HG03039 (cell line): ENCODE results near the gene ADPRHL1.
"Not testable (repeated sequence)": the region's sequence is repeated elsewhere in the genome, so short reads cannot be mapped to it uniquely, and the experiment has no call there.

Experiments used
- ATAC-seq: cut with Tn5 transposase; IDR thresholded peaks from one replicate; pipeline ENCODE4 v1.9.1; 2021; ENCODE audit warnings: mild to moderate bottlenecking, moderate library complexity; ENCODE audit not compliant: unreplicated experiment

Gene ADPRHL1

DNA sequence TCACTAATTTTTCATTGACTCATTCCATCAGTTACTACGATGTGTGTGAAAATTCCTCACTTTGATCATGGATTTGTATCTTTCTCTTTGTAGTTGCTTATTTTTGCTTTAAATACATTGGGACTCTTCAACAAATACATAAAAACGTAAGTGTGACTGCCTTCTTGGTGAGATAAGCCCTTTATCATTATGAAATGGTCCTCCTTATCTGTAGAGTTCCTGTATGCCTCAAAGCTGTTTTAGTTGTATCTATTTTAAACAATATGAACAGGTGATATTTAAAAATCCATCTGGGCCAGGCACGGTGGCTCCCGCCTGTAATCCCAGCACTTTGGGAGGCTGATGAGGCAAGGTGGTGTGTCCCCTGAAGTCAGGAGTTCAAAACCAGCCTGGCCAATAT lies 25.9 kb upstream of the ADPRHL1 start:
- ATAC-seq = no peak

DNA sequence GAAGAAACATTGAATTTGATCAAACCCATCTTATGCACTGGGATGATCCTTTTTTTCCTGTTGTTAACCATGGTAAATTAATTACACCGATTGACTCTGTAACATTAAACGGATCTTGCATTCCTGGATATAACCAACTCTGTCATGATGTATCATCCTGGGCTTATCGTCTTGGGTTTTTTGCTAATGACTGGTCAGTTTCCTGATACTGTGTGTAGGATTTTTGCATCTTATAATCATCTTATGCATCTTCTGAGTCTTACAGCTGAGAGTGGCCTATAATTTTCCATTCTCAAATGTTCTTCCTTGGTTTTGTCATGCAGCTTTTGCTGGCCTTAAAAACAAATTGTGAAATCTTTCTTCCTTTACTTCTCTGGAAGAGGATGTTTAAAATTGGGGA lies 24.4 kb upstream of the ADPRHL1 start:
- ATAC-seq = no peak

GRCh38 chr13:113476811-113477210 lies 23.5 kb upstream of the ADPRHL1 start:
- no peak for ATAC-seq

GRCh38 chr13:113475911-113476310 lies 22.6 kb upstream of the ADPRHL1 start:
- ATAC-seq = no peak

- ATAC-seq = no peak
Measured at GRCh38 chr13:113475280-113475679, 22.0 kb upstream of the ADPRHL1 start.

DNA sequence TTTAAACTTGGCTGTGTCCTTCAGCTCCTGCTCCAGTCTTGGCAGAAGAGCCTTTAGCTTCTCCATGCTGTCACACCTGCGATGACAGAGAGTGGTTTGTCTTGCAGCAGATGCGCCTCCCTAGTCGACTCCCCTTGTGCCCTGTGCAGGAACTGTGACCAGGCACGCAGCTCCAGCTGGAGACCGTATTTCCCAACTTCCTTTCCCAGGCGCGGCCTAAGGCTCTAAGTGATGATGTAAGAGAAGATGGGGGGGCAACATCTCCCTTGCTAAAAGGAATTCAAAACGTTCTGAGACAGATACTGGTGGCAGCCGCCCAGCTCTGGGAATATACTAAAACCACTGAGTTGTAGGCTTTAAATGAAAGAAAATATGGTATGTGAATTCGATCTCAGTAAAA lies 20.9 kb upstream of the ADPRHL1 start:
- no peak for ATAC-seq

- no peak for ATAC-seq
Measured at GRCh38 chr13:113472355-113473025, 19.2 kb upstream of the ADPRHL1 start.

- ATAC-seq = no peak
Measured at GRCh38 chr13:113471844-113472243, 18.6 kb upstream of the ADPRHL1 start.

DNA sequence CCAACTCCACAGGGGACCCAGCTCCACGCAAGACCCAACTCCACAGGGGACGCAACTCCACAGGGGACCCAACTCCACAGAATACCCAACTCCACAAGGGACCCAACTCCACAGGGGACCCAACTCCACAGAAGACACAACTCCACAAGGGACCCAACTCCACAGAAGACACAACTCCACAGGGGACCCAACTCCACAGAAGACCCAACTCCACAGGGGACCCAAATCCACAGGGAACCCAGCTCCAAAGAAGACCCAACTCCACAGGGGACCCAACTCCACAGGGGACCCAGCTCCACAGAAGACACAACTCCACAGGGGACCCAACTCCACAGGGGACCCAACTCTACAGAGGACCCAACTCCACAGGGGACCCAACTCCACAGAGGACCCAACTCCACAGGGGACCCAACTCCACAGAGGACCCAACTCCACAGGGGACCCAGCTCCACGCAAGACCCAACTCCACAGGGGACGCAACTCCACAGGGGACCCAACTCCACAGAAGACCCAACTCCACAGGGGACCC lies 17.4 kb upstream of the ADPRHL1 start:
- ATAC-seq = not testable (repeated sequence)

DNA sequence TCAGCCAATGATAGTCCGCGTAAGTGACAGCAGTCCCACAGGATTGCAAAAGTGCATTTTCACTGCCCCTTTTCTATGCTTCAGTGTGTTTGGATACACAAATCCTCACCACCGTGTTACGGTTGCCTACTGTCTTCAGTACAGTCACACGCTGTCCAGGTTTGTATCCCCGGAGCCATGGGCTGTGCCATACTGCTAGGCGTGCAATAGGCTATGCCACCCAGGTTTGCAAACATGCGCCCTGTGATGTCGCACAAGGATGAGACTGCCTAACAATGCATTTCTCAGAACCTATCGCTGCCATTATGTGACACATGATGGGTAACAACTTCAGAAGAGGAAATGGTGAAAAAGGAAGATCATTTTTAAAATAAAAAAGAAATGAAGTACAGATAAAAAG lies 16.8 kb upstream of the ADPRHL1 start:
- no peak for ATAC-seq

- ATAC-seq = no peak
Measured at GRCh38 chr13:113469582-113469981, 16.3 kb upstream of the ADPRHL1 start.

- no peak for ATAC-seq
Measured at GRCh38 chr13:113468472-113469201, 15.3 kb upstream of the ADPRHL1 start.

DNA sequence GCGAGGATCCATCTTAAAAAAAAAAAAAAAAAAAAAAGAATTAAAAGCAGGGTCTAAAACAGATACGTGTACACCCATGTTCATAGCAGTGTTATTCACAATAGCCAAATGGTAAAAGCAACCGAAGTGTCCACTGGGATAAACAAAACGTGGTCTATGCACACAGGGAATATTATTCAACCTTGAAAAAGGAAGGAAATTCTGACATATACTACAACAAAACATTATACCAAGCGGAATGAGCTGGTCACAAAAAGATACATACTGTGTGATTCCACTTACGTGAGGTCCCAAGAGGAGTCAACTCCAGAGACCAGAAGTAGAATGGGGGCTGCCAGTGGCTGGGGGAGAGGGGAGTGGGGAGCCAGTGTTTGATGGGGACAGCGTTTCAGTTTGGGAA lies 14.7 kb upstream of the ADPRHL1 start:
- ATAC-seq = no peak

GRCh38 chr13:113466383-113466782 lies 13.1 kb upstream of the ADPRHL1 start:
- no peak for ATAC-seq

GRCh38 chr13:113465300-113465699 lies 12.0 kb upstream of the ADPRHL1 start:
- ATAC-seq = no peak

GRCh38 chr13:113464476-113464875 lies 11.2 kb upstream of the ADPRHL1 start:
- no peak for ATAC-seq

DNA sequence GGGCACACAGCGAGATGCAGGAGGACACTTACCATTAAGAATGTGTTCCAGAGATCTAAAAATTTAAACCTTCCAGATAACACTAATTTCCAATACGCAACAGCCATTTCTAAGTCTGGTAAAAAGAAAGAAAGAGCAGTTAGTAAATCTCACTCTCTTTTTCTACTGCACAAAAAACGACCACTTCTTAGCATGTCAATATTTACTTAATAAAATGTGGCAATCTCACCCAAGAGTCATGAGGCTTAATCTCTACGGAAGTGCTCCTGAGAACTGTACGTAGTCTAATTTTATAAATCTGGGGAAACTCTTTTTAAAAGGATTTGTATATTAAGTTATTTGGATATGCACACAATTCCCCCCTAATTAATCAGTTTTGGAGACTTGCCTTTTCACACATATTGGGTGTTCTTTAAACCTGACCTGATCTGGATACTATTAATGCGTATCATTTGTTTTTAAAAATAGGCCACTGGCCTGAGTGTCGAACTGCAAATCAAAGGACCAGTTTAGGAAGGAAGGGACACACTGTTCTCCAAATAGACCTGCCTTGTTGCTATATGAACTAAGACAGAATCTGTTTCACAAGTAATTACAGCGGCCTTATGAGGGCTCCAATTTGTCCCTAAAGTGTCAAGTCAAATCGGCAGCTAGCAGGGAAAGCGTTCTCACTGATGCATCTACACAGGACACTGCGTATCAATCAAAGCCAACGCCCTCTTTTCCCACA lies 7.9 kb upstream of the ADPRHL1 start:
- ATAC-seq = no peak

- no peak for ATAC-seq
Measured at GRCh38 chr13:113460599-113460998, 7.3 kb upstream of the ADPRHL1 start.

DNA sequence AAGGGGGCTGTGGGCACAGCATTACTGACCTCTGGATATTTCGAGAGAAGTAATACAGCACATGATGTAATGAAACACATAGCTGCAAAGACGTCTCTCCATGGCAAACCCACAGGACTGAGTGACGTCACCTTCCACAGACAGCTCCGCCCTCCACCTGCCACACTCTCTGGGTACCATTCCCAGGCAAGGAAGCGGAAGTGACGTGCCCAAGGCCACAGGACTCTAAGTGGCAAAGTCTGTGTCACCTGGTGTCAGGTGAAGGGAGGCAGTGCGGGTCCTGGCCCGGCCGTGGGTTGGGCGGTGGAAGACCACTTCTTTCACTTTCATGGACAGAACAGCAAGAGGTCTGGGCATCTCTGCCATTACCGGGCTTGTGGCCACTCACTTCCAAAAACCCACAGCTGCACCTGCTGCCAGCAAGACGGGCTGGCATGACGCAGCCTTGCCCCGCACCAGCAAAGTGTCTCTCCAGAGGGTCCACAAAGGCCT lies 6.8 kb upstream of the ADPRHL1 start:
- ATAC-seq = no peak

- no peak for ATAC-seq
Measured at GRCh38 chr13:113458253-113459065, 5.2 kb upstream of the ADPRHL1 start.

GRCh38 chr13:113457510-113457909 lies 4.2 kb upstream of the ADPRHL1 start:
- ATAC-seq = no peak
